A549 (cell line): ENCODE data around the gene DEPDC5. TPM values are rescaled to one million over a fixed set of nuclear protein-coding genes. Genes with fewer than 3 reads are reported as not detected.
"Not testable (repeated sequence)": the region's sequence is repeated elsewhere in the genome, so short reads cannot be mapped to it uniquely, and the experiment has no call there.

Experiments
- ATAC-seq, 2 experiments: fragments of 200-7000 bp in 1 of 2; fragments of >200 bp in 1 of 2; cut with Nextera tagmentation in 1 of 2; cut with Tn5 transposase in 1 of 2; 3 replicates each; pipeline versions ENCODE4 v1.8.0 to v1.9.1; 2018 to 2020; ENCODE audit warnings: mild to moderate bottlenecking in 1 of 2, moderate library complexity in 1 of 2
- CTCF ChIA-PET: fragments of 300-600 bp; sonication (Branson Sonifier 250); formaldehyde crosslinking; extraction: SDS; loops from one replicate; lab custom pipeline; 2021; ENCODE audit warnings: antibody characterized with exemption, inconsistent platforms; lab: Yijun Ruan, JAX
- POLR2A ChIA-PET: fragments of 350-600 bp; formaldehyde crosslinking; extraction: SDS; loops from one replicate; lab custom pipeline; 2021; ENCODE audit warnings: antibody characterized with exemption, inconsistent platforms; lab: Yijun Ruan, JAX
- DNase-seq, 2 experiments: peaks; one replicate each; pipeline versions ENCODE4 v3.0.0 to v3.0.0-alpha.2; 2011 to 2016; ENCODE audit warnings: low read depth in 1 of 2, low spot score in 1 of 2
- FAIRE-seq: peaks from 2 replicates; lab custom pipeline; 2011; peaks lifted over from hg19 to GRCh38; lab: Jason Lieb, UNC
- H3K27ac ChIP-seq, 2 experiments: fragments of >200 bp; sonication (Bioruptor Twin); formaldehyde crosslinking; 3 replicates each; pipeline ENCODE4 v1.5.1; 2016 to 2017
- H3K4me1 ChIP-seq: fragments of >200 bp; sonication (Bioruptor Twin); formaldehyde crosslinking; 3 replicates; pipeline ENCODE4 v1.6.1; 2016
- H3K4me2 ChIP-seq: fragments of >200 bp; sonication (Bioruptor Twin); formaldehyde crosslinking; 3 replicates; pipeline ENCODE4 v1.6.1; 2016
- H3K4me3 ChIP-seq: fragments of >200 bp; sonication (Bioruptor Twin); formaldehyde crosslinking; 3 replicates; pipeline ENCODE4 v1.5.1; 2016
- H3K9me3 ChIP-seq: fragments of >200 bp; sonication (Bioruptor Twin); formaldehyde crosslinking; 3 replicates; pipeline ENCODE4 v1.6.1; 2016
- BHLHE40 ChIP-seq: IDR thresholded peaks from 2 replicates; pipeline ENCODE4 v1.6.1; 2012; ENCODE audit warnings: low read depth, low read length, inconsistent platforms
- CBX2 ChIP-seq: fragments of 200-600 bp; sonication (generic); IDR thresholded peaks from 2 replicates; pipeline ENCODE4 v1.6.1; 2016; ENCODE audit warnings: low read depth, mild to moderate bottlenecking, borderline replicate concordance
- CBX8 ChIP-seq: fragments of 200-600 bp; sonication (generic); IDR thresholded peaks from 2 replicates; pipeline ENCODE4 v1.6.1; 2016
- CEBPB ChIP-seq, 2 experiments: fragments of >200 bp in 1 of 2; sonication (Bioruptor Twin) in 1 of 2; formaldehyde crosslinking in 1 of 2; IDR thresholded peaks; 2 replicates each; pipeline ENCODE4 v1.6.1; 2012 to 2016
- CHD2 ChIP-seq: fragments of 150-350 bp; IDR thresholded peaks from 2 replicates; pipeline ENCODE4 v1.6.1; 2014; ENCODE audit warnings: low read length; ENCODE audit not compliant: partially characterized antibody
- FOSB ChIP-seq: fragments of 250-450 bp; sonication (Bioruptor Pico); IDR thresholded peaks from 2 replicates; pipeline ENCODE4 v1.5.0; 2020; ENCODE audit warnings: mild to moderate bottlenecking, moderate library complexity
- FOSL2 ChIP-seq, 2 experiments: fragments of 450-650 bp in 1 of 2; fragments of >200 bp in 1 of 2; sonication (Bioruptor Twin) in 1 of 2; formaldehyde crosslinking; IDR thresholded peaks; 2 replicates each; pipeline versions ENCODE4 v1.5.0 to v1.6.1; 2016 to 2020; ENCODE audit warnings: mild to moderate bottlenecking in 1 of 2, moderate library complexity in 1 of 2
- FOXS1 ChIP-seq: fragments of 250-450 bp; sonication (Bioruptor Pico); IDR thresholded peaks from 2 replicates; pipeline ENCODE4 v1.5.0; 2020; ENCODE audit warnings: mild to moderate bottlenecking, moderate library complexity
- HOXB13 ChIP-seq: fragments of 250-450 bp; sonication (Bioruptor Pico); IDR thresholded peaks from 2 replicates; pipeline ENCODE4 v1.5.0; 2020; ENCODE audit warnings: low read depth, mild to moderate bottlenecking, moderate library complexity
- JUN ChIP-seq, 2 experiments: fragments of >200 bp; sonication (Bioruptor Twin); formaldehyde crosslinking; IDR thresholded peaks; 2 replicates in 1 of 2; 3 replicates in 1 of 2; pipeline ENCODE4 v1.6.1; 2016 to 2017
- NFE2L2 ChIP-seq: fragments of 150-350 bp; conservative IDR thresholded peaks from 2 replicates; pipeline ENCODE4 v1.6.1; 2014; ENCODE audit warnings: low read length
- PHF8 ChIP-seq: fragments of 200-600 bp; sonication (generic); IDR thresholded peaks from 2 replicates; pipeline ENCODE4 v1.6.1; 2016; ENCODE audit warnings: low read depth, mild to moderate bottlenecking, antibody characterized with exemption, moderate library complexity, borderline replicate concordance
- POLR2A ChIP-seq: IDR thresholded peaks from 2 replicates; pipeline ENCODE4 v1.6.1; 2012; ENCODE audit warnings: mild to moderate bottlenecking, low read length
- RFX5 ChIP-seq: fragments of 450-650 bp; IDR thresholded peaks from 2 replicates; pipeline ENCODE4 v1.7.1; 2014; ENCODE audit warnings: antibody characterized with exemption, mild to moderate bottlenecking, moderate library complexity
- SREBF2 ChIP-seq: fragments of 450-650 bp; IDR thresholded peaks from 2 replicates; pipeline ENCODE4 v1.6.1; 2014; ENCODE audit warnings: mild to moderate bottlenecking, moderate library complexity
- TFCP2L1 ChIP-seq: fragments of 250-450 bp; sonication (Bioruptor Pico); IDR thresholded peaks from 2 replicates; pipeline ENCODE4 v1.5.0; 2021; ENCODE audit warnings: mild to moderate bottlenecking
- TP53 ChIP-seq: fragments of 250-450 bp; sonication (Bioruptor Pico); IDR thresholded peaks from 2 replicates; pipeline ENCODE4 v1.5.0; 2021; ENCODE audit warnings: mild to moderate bottlenecking, moderate library complexity
- ZFP36 ChIP-seq: fragments of 450-650 bp; IDR thresholded peaks from 2 replicates; pipeline ENCODE4 v1.6.1; 2014; ENCODE audit warnings: borderline replicate concordance; ENCODE audit not compliant: partially characterized antibody
- WGBS: methylation state at CpG from one replicate; pipeline ENCODE4 v1.1.6; 2017; ENCODE audit errors: missing lambda C conversion rate; 5-methylcytosine and 5-hydroxymethylcytosine counted together
- polyA plus RNA-seq, 4 experiments: library from polyadenylated mRNA; depleted of rRNA in 3 of 4; stranded (reverse); fragments of >200 nt; fragmentation: RNase III in 1 of 4; extraction: RNeasy Plus Mini Kit Qiagen cat#74134 plus additional on column Dnase treatment in 1 of 4; gene quantifications; 2 replicates in 3 of 4; 3 replicates in 1 of 4; pipeline ENCODE4 v1.2.3, GENCODE V29; 2011 to 2017
- TF ChIP-seq, protein P1 (sequence below): fragments of >200 bp; sonication (Bioruptor Twin); formaldehyde crosslinking; IDR thresholded peaks from 3 replicates; pipeline ENCODE4 v1.5.1; 2016
- TF ChIP-seq, protein P2 (sequence below): IDR thresholded peaks from 2 replicates; pipeline ENCODE4 v1.6.1; 2012; ENCODE audit warnings: low read depth, borderline replicate concordance
- TF ChIP-seq, protein P3 (sequence below): fragments of 450-650 bp; IDR thresholded peaks from 2 replicates; pipeline ENCODE4 v1.6.1; 2014; ENCODE audit warnings: antibody characterized with exemption
- TF ChIP-seq, protein P4 (sequence below): fragments of >200 bp; sonication (Bioruptor Twin); formaldehyde crosslinking; IDR thresholded peaks from 2 replicates; pipeline ENCODE4 v1.6.1; 2016

Gene DEPDC5
- polyA plus RNA-seq, 2 of the 4 experiments (the other 2 are of a cell fraction): 4.4 to 10.1 TPM

DNA sequence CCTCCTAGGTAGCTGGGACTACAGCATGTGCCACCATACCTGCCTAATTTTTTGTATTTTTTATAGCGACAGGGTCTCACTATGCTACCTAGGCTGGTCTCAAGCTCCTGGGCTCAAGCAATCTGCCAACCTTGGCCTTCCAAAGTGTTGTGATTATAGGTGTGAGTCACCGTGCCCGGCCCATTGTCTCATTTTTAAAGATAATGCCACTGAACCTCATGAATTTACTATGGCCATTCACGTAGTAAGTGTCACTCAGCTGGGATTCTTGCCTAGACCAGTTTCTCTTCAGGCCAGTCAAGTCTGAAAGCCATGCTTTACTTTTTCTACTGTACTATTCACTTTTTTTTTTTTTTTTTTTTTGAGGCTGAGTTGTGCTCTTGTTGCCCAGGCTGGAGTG, 22.4 kb downstream of the DEPDC5 start (continued):
- TF ChIP-seq, protein P1, sequence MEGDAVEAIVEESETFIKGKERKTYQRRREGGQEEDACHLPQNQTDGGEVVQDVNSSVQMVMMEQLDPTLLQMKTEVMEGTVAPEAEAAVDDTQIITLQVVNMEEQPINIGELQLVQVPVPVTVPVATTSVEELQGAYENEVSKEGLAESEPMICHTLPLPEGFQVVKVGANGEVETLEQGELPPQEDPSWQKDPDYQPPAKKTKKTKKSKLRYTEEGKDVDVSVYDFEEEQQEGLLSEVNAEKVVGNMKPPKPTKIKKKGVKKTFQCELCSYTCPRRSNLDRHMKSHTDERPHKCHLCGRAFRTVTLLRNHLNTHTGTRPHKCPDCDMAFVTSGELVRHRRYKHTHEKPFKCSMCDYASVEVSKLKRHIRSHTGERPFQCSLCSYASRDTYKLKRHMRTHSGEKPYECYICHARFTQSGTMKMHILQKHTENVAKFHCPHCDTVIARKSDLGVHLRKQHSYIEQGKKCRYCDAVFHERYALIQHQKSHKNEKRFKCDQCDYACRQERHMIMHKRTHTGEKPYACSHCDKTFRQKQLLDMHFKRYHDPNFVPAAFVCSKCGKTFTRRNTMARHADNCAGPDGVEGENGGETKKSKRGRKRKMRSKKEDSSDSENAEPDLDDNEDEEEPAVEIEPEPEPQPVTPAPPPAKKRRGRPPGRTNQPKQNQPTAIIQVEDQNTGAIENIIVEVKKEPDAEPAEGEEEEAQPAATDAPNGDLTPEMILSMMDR: no peak
- no peak for TF ChIP-seq ZFP36
- TF ChIP-seq RFX5: no peak
- TF ChIP-seq FOSB (CRISPR knock-in tag): no peak
- no peak for TF ChIP-seq CBX2
- TF ChIP-seq JUN (IDR thresholded peaks at IDR 0.05): no peak
- no peak for TF ChIP-seq FOSL2 (IDR thresholded peaks at IDR 0.05)
- TF ChIP-seq FOSL2 (CRISPR knock-in tag; IDR thresholded peaks at IDR 0.05): no peak
- no peak for TF ChIP-seq SREBF2
- no peak for TF ChIP-seq CEBPB (IDR thresholded peaks at IDR 0.05)
- TF ChIP-seq HOXB13: no peak
- no peak for TF ChIP-seq BHLHE40
- TF ChIP-seq, protein P2, sequence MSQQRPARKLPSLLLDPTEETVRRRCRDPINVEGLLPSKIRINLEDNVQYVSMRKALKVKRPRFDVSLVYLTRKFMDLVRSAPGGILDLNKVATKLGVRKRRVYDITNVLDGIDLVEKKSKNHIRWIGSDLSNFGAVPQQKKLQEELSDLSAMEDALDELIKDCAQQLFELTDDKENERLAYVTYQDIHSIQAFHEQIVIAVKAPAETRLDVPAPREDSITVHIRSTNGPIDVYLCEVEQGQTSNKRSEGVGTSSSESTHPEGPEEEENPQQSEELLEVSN: no peak
- TF ChIP-seq, protein P3, sequence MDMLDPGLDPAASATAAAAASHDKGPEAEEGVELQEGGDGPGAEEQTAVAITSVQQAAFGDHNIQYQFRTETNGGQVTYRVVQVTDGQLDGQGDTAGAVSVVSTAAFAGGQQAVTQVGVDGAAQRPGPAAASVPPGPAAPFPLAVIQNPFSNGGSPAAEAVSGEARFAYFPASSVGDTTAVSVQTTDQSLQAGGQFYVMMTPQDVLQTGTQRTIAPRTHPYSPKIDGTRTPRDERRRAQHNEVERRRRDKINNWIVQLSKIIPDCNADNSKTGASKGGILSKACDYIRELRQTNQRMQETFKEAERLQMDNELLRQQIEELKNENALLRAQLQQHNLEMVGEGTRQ: no peak

DNA sequence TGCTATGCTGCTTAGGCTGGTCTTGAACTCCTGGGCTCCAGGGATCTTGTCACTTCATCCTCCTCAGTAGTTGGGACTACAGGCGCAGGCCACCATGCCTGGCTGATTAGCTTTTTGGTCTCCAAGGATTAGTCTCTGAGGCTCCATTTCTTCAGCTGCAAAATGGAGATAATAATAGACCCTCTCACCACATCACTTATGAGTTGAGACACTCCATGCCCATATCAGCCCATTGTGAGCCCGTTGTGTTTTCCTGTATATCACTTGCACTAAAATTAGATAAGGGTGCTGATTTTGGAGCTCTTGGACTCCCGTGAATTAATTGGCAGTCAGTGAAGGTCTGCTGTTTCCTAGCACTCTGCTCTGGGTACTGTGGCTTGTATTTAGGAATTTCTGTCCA, 36.0 kb downstream of the DEPDC5 start:
- TF ChIP-seq CHD2 (no peak), FOXS1 (no peak), RFX5 (no peak), CBX8 (no peak), TP53 (no peak), TFCP2L1 (CRISPR knock-in tag) (no peak), POLR2A (no peak), PHF8 (no peak)
- 72% methylated on average over 3 of the region's 3 CpGs for WGBS
- CTCF ChIA-PET: interaction anchor here (0.6 to 1.1 kb wide), 3 partner anchors 154 to 197 kb away, joined by 3 read pairs; no protein-coding TSS in a partner anchor
- POLR2A ChIA-PET: no interaction called here
- ATAC-seq: no peak
- no peak for FAIRE-seq
- DNase-seq: no peak
- Histone ChIP-seq H3K4me3 (no peak overlapping the region), H3K9me3 (no peaks in the 10 kb centered on the region), H3K4me2 (no peak overlapping the region), H3K27ac (no peak overlapping the region), H3K4me1 (no peaks in the 10 kb centered on the region)

DNA sequence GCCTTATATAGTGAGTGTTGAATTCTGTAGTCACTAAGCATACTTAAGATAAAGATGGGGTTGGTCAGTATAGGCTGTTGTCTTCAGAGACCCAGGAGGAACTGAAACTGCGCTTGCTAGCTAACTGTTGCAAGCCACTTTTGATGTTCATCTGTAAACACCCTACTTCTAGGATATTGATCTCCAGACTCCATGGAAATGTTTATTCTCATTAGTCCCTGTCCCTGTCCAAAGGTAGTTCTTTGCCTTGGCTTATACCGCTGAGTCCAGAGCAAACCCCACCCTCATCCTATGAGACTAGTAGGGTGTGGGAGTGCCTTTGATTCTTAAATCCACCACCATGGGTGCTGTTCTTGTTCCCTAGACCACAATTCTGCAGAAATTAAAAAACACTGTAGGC, 36.4 kb downstream of the DEPDC5 start:
- no peaks in the 10 kb centered on the region for H3K4me1 ChIP-seq
- WGBS: 87% methylated on average over 2 of the region's 2 CpGs
- CTCF ChIA-PET: interaction anchor here (0.6 to 1.1 kb wide), 2 partner anchors 180 to 196 kb away, joined by 3 read pairs; no protein-coding TSS in a partner anchor
- FAIRE-seq: no peak
- no peak overlapping the region for H3K27ac ChIP-seq
- no peak overlapping the region for H3K4me2 ChIP-seq
- no peak overlapping the region for H3K4me3 ChIP-seq
- POLR2A ChIA-PET: no interaction called here
- TF ChIP-seq NFE2L2 (no peak), CEBPB (IDR thresholded peaks at IDR 0.05) (no peak)
- TF ChIP-seq, protein P4, sequence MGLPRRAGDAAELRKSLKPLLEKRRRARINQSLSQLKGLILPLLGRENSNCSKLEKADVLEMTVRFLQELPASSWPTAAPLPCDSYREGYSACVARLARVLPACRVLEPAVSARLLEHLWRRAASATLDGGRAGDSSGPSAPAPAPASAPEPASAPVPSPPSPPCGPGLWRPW: no peak
- TF ChIP-seq, all 56 proteins: peak for 0
- no peak for ATAC-seq
- no peaks in the 10 kb centered on the region for H3K9me3 ChIP-seq
- DNase-seq: no peak

DNA sequence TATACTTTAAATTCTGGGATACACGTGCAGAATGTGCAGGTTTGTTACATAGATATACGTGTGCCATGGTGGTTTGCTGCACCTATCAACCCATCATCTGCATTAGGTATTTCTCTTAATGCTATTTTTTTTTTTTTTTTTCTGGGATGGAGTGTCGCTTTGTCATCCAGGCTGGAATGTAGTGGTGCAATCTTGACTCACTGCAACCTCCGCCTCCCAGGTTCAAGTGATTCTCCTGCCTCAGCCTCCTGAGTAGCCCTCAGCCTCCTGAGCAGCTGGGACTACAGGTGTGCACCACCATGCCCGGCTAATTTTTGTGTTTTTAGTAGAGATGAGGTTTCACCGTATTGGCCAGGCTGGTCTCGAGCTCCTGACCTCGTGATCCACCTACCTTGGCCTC, 45.5 kb downstream of the DEPDC5 start:
- FAIRE-seq, H3K27ac ChIP-seq, POLR2A ChIA-PET, H3K9me3 ChIP-seq, CTCF ChIA-PET, H3K4me1 ChIP-seq, H3K4me2 ChIP-seq, DNase-seq, H3K4me3 ChIP-seq, ATAC-seq: not testable (repeated sequence)
- WGBS: 84% methylated on average over 8 of the region's 8 CpGs
